HFF-Myc (cell line): ENCODE data around the gene FKBP5.

ENCODE experiments used
- DNase-seq: peaks from one replicate; pipeline ENCODE4 v3.0.0-alpha.2; 2011; ENCODE audit warnings: low read depth; ENCODE audit errors: extremely low read depth
- H3K4me3 ChIP-seq: replicated peaks from 2 replicates; pipeline ENCODE4 v1.5.1; 2011; ENCODE audit warnings: low read depth, mild to moderate bottlenecking, control low read depth, low read length
- CTCF ChIP-seq: IDR thresholded peaks from 2 replicates; pipeline ENCODE4 v1.5.1; 2012; ENCODE audit warnings: mild to moderate bottlenecking, low read depth, low read length, control low read depth; ENCODE audit errors: missing control alignments

FKBP5 gene

DNA sequence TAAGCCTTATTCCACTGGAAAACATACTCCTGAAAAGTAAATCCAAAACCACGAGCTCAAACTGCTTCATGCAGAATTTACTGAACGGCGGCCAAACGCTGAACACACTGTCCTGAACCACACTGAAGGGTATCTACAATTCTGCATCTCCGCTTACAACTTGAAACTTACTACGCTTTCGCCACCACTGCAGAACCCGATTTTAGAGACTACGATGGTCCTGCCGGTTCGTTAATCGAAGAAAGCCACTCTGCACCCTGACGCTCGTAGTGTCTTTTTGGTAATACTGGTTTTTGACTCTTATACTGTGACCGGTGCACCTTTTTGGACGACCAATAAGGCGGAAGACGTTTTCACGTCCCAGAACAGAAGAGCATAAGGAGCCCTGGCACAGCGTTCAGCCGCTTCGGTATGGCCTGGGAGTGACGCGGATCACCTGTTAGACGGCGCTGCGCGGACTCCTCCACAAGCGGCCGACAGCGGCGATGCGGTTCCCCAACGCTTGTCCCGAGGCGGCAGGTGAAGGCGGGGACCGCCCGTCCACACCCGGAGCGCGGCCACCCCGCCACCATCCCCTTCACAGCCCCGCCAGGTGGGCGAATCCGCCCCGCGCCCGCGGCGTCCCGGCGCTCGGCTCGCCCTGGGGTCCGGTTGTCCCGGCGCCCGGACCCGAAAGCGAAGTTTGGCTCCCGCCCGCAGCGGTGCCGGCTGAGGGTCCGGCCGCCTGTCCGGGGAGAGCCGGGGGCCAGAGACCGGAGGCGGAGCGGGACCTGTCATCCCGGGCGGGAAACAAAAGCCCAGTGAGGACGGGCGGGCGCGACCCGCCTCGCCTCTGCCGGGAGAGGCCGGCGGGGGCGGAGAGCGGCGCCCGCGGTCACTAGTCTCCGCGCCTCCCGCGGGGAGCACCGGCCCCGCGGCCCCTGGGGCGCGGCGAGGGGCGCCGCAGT, 784 bp downstream of the FKBP5 start:
- TF ChIP-seq CTCF = no peak
- peak overlapping the region; percentile 85 for H3K4me3 ChIP-seq
- DNase-seq = no peak

GRCh38 chr6:35686873-35687555, 1.7 kb downstream of the FKBP5 start:
- H3K4me3 ChIP-seq = peak overlapping the region; percentile 85
- DNase-seq = no peak
- no peak for TF ChIP-seq CTCF

DNA sequence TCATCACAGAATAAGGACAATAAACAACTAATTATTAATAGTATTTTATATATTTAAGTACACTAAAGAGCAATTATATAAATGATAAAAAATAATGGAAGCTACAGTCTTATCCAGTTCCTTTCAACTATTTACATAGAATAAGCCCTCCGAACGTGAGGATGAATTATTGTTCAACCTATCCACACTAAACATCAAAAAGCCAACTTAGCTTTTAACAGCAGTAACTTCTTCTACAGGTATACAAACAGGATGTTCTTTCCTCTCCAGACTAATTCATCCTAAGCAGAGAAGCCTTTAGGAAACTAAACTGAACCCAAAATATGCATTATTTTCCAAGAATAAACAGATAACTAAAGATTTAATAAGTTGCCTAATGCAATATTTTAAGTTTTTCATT, 2.3 kb downstream of the FKBP5 start:
- TF ChIP-seq CTCF = no peak
- DNase-seq = no peak
- H3K4me3 ChIP-seq = peak overlapping the region; percentile 85; the same call in 1 of the 2 replicates

GRCh38 chr6:35683267-35683666, 5.4 kb downstream of the FKBP5 start:
- no peak for DNase-seq
- H3K4me3 ChIP-seq = no peak overlapping the region
- TF ChIP-seq CTCF = no peak

DNA sequence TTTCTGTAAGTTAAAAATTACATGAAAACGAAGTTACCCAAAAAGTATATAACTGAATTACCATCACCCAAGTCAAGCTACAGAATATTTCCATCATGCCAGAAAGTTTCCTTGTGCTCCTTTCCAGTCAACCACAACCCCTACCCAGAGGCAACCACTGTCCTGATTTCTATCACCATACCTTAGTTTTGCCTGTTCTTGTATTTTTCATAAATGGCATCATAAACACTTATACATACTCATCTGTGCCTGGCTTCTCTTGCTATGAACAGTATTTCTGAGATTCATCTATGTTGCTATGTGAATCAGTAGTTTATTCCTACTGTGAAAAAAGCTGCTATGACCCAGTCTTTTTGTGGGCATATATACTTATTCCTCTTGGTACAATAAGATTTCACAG, 7.4 kb downstream of the FKBP5 start:
- DNase-seq = no peak
- no peak for TF ChIP-seq CTCF
- H3K4me3 ChIP-seq = no peak overlapping the region

- TF ChIP-seq CTCF = no peak
- H3K4me3 ChIP-seq = no peak overlapping the region
- no peak for DNase-seq
Measured at GRCh38 chr6:35679399-35679798, 9.3 kb downstream of the FKBP5 start.
